OCI-LY7 (cell line): ENCODE results near the gene STAT4. TPM values are rescaled to one million over a fixed set of nuclear protein-coding genes. Genes with fewer than 3 reads are reported as not detected.

Source experiments
- BruUV-seq: library from RNA; stranded (reverse); fragments of 400-500 nt; replicated peaks from 2 replicates; lab custom pipeline; 2021; lab: Mats Ljungman, UMichigan
- CTCF ChIA-PET: fragments of 300-600 bp; sonication (Branson Sonifier 250); formaldehyde crosslinking; loops from one replicate; lab custom pipeline; 2022; ENCODE audit warnings: antibody characterized with exemption; ENCODE audit not compliant: unreplicated experiment; lab: Charles Lee
- POLR2A ChIA-PET: fragments of 300-600 bp; sonication (Branson Sonifier 250); formaldehyde crosslinking; loops from one replicate; lab custom pipeline; 2022; ENCODE audit warnings: antibody characterized with exemption; lab: Charles Lee
- DNase-seq: peaks from one replicate; pipeline ENCODE4 v3.0.0-alpha.2; 2015; ENCODE audit warnings: low spot score
- H2AFZ ChIP-seq: fragments of 200-600 bp; sonication (generic), shearing (Covaris generic); 2 replicates; pipeline ENCODE4 v1.6.1; 2014; ENCODE audit warnings: mild to moderate bottlenecking, antibody characterized with exemption, low read length, moderate library complexity
- H3K27ac ChIP-seq: fragments of 200-600 bp; sonication (generic); 2 replicates; pipeline ENCODE4 v1.5.1; 2014; ENCODE audit warnings: mixed run types, low read depth, mild to moderate bottlenecking, moderate library complexity, low read length, inconsistent platforms; ENCODE audit not compliant: poor library complexity, severe bottlenecking
- H3K36me3 ChIP-seq: fragments of 200-600 bp; sonication (generic); 2 replicates; pipeline ENCODE4 v1.6.1; 2014; ENCODE audit warnings: mild to moderate bottlenecking, antibody characterized with exemption, low read length, moderate library complexity, mixed read lengths; ENCODE audit not compliant: insufficient read depth
- H3K4me1 ChIP-seq: fragments of 200-600 bp; sonication (generic); 2 replicates; pipeline ENCODE4 v1.5.1; 2014; ENCODE audit warnings: mild to moderate bottlenecking, low read length; ENCODE audit not compliant: insufficient read depth, poor library complexity, severe bottlenecking
- H3K4me2 ChIP-seq: fragments of 200-600 bp; sonication (generic); 2 replicates; pipeline ENCODE4 v1.6.1; 2014; ENCODE audit warnings: mild to moderate bottlenecking, low read length
- H3K4me3 ChIP-seq: fragments of 200-600 bp; sonication (generic); 2 replicates; pipeline ENCODE4 v1.5.1; 2014; ENCODE audit warnings: mild to moderate bottlenecking, low read depth, low read length; ENCODE audit not compliant: poor library complexity, severe bottlenecking
- H3K79me2 ChIP-seq: fragments of 200-600 bp; sonication (generic); 2 replicates; pipeline ENCODE4 v1.6.1; 2016; ENCODE audit warnings: low read depth, mild to moderate bottlenecking, low read length, moderate library complexity, mixed read lengths; ENCODE audit not compliant: insufficient read depth
- H3K9me2 ChIP-seq: fragments of 200-600 bp; sonication (generic); 2 replicates; pipeline ENCODE4 v1.6.1; 2016; ENCODE audit warnings: mild to moderate bottlenecking, low read length, mixed read lengths; ENCODE audit not compliant: insufficient read depth
- H3K9me3 ChIP-seq: fragments of 200-600 bp; sonication (generic); 2 replicates; pipeline ENCODE4 v1.6.1; 2014; ENCODE audit warnings: mild to moderate bottlenecking, mixed run types, low read length, mixed read lengths
- H4K20me1 ChIP-seq: fragments of 200-600 bp; sonication (generic); 2 replicates; pipeline ENCODE4 v1.6.1; 2014; ENCODE audit warnings: mild to moderate bottlenecking, antibody characterized with exemption, low read length, moderate library complexity, mixed read lengths; ENCODE audit not compliant: insufficient read depth
- CTCF ChIP-seq: fragments of 200-600 bp; sonication (generic); conservative IDR thresholded peaks from 2 replicates; pipeline ENCODE4 v1.5.1; 2014; ENCODE audit warnings: mild to moderate bottlenecking, antibody characterized with exemption, low read length, moderate library complexity, mixed read lengths
- EZH2phosphoT487 ChIP-seq: fragments of 200-600 bp; sonication (generic); IDR thresholded peaks from 2 replicates; pipeline ENCODE4 v1.6.1; 2018; ENCODE audit warnings: low read depth, borderline replicate concordance, mild to moderate bottlenecking, mixed run types, antibody characterized with exemption, low read length, moderate library complexity, mixed read lengths
- intact Hi-C: fragments of 100-400 bp; cut with micrococcal nuclease; formaldehyde crosslinking; loops from one replicate; pipeline ENCODE4 v1.10.0; 2022; ENCODE audit not compliant: unreplicated experiment
- total RNA-seq, 2 experiments: library from RNA; depleted of rRNA in 1 of 2; stranded (reverse); fragments of >200 nt in 1 of 2; shearing (Covaris generic) in 1 of 2; gene quantifications; 2 replicates each; pipeline ENCODE4 v1.2.3, GENCODE V29; 2014 to 2022

Gene STAT4
- total RNA-seq, 2 experiments from 2014 or later = not detected

GRCh38 chr2:190999949-191000665, 150.7 kb downstream of the STAT4 start:
- peaks cover 96% of the 10 kb centered on the region for H3K36me3 ChIP-seq
- H4K20me1 ChIP-seq = no peaks in the 10 kb centered on the region
- H3K4me3 ChIP-seq = no peak overlapping the region
- H3K27ac ChIP-seq = no peak overlapping the region
- DNase-seq = no peak
- ChIA-PET CTCF (interaction anchor here (0.6 kb wide), 1 partner anchor 974 kb away, joined by 3 read pairs; no protein-coding TSS in a partner anchor), POLR2A (interaction anchor here (1.0 kb wide), 1 partner anchor 88 kb away, joined by 3 read pairs; no protein-coding TSS in a partner anchor)
- BruUV-seq = no TSS peak
- TF ChIP-seq CTCF = no peak
- TF ChIP-seq EZH2phosphoT487 = no peak
- no peaks in the 10 kb centered on the region for H3K9me2 ChIP-seq
- H3K79me2 ChIP-seq = no peaks in the 10 kb centered on the region
- no peak overlapping the region for H2AFZ ChIP-seq
- H3K4me2 ChIP-seq = no peak overlapping the region
- intact Hi-C loops = no loop called here
- no peaks in the 10 kb centered on the region for H3K4me1 ChIP-seq
- H3K9me3 ChIP-seq = 0 out of 2 replicates have a peak, but pooled peaks cover 7% of the 10 kb centered on the region

- no peaks in the 10 kb centered on the region for H3K4me1 ChIP-seq
- no peak overlapping the region for H2AFZ ChIP-seq
- no peaks in the 10 kb centered on the region for H3K9me2 ChIP-seq
- POLR2A ChIA-PET = no interaction called here
- intact Hi-C loops = no loop called here
- CTCF ChIA-PET = no interaction called here
- no peak overlapping the region for H3K27ac ChIP-seq
- peaks cover 94% of the 10 kb centered on the region for H3K36me3 ChIP-seq
- no peaks in the 10 kb centered on the region for H4K20me1 ChIP-seq
- no TSS peak for BruUV-seq
- no peak for DNase-seq
- no peaks in the 10 kb centered on the region for H3K79me2 ChIP-seq
- no peak overlapping the region for H3K4me2 ChIP-seq
- TF ChIP-seq EZH2phosphoT487 (no peak), CTCF (no peak)
- H3K4me3 ChIP-seq = no peak overlapping the region
- H3K9me3 ChIP-seq = 0 out of 2 replicates have a peak, but pooled peaks cover 7% of the 10 kb centered on the region
Measured at GRCh38 chr2:190999058-190999457, 151.7 kb downstream of the STAT4 start.
